CD14-positive monocyte (primary cell): ENCODE measurements around the gene DTWD2. TPM values are rescaled to one million over a fixed set of nuclear protein-coding genes. Genes with fewer than 3 reads are reported as not detected.

ENCODE experiments used
- DNase-seq, 3 donors: peaks; one replicate each; pipeline ENCODE4 v3.0.0-alpha.2; 2011 to 2022
- H2AFZ ChIP-seq: 2 replicates; pipeline ENCODE4 v1.6.0; 2012; ENCODE audit warnings: mild to moderate bottlenecking, low read depth, low read length, inconsistent platforms; ENCODE audit not compliant: insufficient read depth, poor library complexity, severe bottlenecking
- H3K27ac ChIP-seq, 2 donors: 1 replicate in 1 of 2; 2 replicates in 1 of 2; pipeline ENCODE4 v1.5.1; 2012 to 2013; ENCODE audit warnings: low read length in 2 of 2, control low read depth in 1 of 2, inconsistent platforms in 1 of 2, low read depth in 1 of 2, mild to moderate bottlenecking in 1 of 2
- H3K27me3 ChIP-seq, 2 donors: one replicate each; pipeline versions ENCODE4 v1.6.0 to v1.6.1; 2011 to 2013; ENCODE audit warnings: low read length in 2 of 2; ENCODE audit not compliant: control insufficient read depth in 2 of 2, insufficient read depth in 2 of 2
- H3K36me3 ChIP-seq, 2 donors: replicated peaks in 1 of 2; 1 replicate in 1 of 2; 2 replicates in 1 of 2; pipeline versions ENCODE4 v1.5.1 to v1.6.1; 2012 to 2013; ENCODE audit warnings: low read length in 2 of 2, control low read depth in 1 of 2, inconsistent platforms in 1 of 2, mild to moderate bottlenecking in 1 of 2; ENCODE audit not compliant: insufficient read depth in 2 of 2, control insufficient read depth in 1 of 2
- H3K4me1 ChIP-seq, 2 donors: 1 replicate in 1 of 2; 2 replicates in 1 of 2; pipeline versions ENCODE4 v1.5.1 to v1.6.1; 2012 to 2013; ENCODE audit warnings: low read length in 2 of 2, control low read depth in 1 of 2, inconsistent platforms in 1 of 2, mild to moderate bottlenecking in 1 of 2, moderate library complexity in 1 of 2; ENCODE audit not compliant: insufficient read depth in 2 of 2, control insufficient read depth in 1 of 2
- H3K4me2 ChIP-seq: replicated peaks from 2 replicates; pipeline ENCODE3; 2012; ENCODE audit warnings: low read length, moderate library complexity, mild to moderate bottlenecking; ENCODE audit not compliant: poor library complexity, severe bottlenecking; ENCODE audit errors: extremely low read depth
- H3K4me3 ChIP-seq, 3 experiments: fragments of 200-600 bp in 1 of 3; sonication (generic) in 1 of 3; replicated peaks in 1 of 3; 1 replicate in 2 of 3; 2 replicates in 1 of 3; pipeline ENCODE4 v1.5.1; 2011 to 2013; ENCODE audit warnings: low read length in 3 of 3, mild to moderate bottlenecking in 3 of 3, control low read depth in 2 of 3, low read depth in 2 of 3, inconsistent platforms in 1 of 3, moderate library complexity in 1 of 3
- H3K79me2 ChIP-seq: 2 replicates; pipeline ENCODE4 v1.6.0; 2012; ENCODE audit warnings: mild to moderate bottlenecking, control low read depth, inconsistent platforms, low read length, moderate library complexity; ENCODE audit not compliant: insufficient read depth
- H3K9ac ChIP-seq: 2 replicates; pipeline ENCODE4 v1.6.0; 2017; ENCODE audit warnings: low read length, mild to moderate bottlenecking; ENCODE audit not compliant: insufficient read depth, poor library complexity, severe bottlenecking
- H3K9me3 ChIP-seq, 2 donors: replicated peaks in 1 of 2; 1 replicate in 1 of 2; 2 replicates in 1 of 2; pipeline versions ENCODE4 v1.5.1 to v1.6.1; 2012 to 2013; ENCODE audit warnings: low read length in 2 of 2, control low read depth in 1 of 2; ENCODE audit not compliant: control insufficient read depth in 1 of 2, insufficient read depth in 1 of 2
- H4K20me1 ChIP-seq: 2 replicates; pipeline ENCODE4 v1.6.0; 2012; ENCODE audit warnings: mild to moderate bottlenecking, low read length, control low read depth, moderate library complexity; ENCODE audit not compliant: insufficient read depth
- H3K27ac Mint-ChIP-seq, 7 donors: one replicate each; pipeline ENCODE4 v1.8.0; 2020; ENCODE audit warnings: mild to moderate bottlenecking in 7 of 7, mixed read lengths in 7 of 7, moderate library complexity in 6 of 7, inconsistent platforms in 2 of 7
- H3K27me3 Mint-ChIP-seq, 3 donors: one replicate each; pipeline ENCODE4 v1.8.0; 2021 to 2022; ENCODE audit warnings: low read depth in 3 of 3, mild to moderate bottlenecking in 3 of 3, mixed read lengths in 3 of 3, moderate library complexity in 3 of 3, inconsistent platforms in 1 of 3
- H3K36me3 Mint-ChIP-seq, 2 donors: one replicate each; pipeline ENCODE4 v1.8.0; 2020; ENCODE audit warnings: mixed read lengths in 2 of 2, inconsistent platforms in 1 of 2, mild to moderate bottlenecking in 1 of 2
- H3K4me1 Mint-ChIP-seq: one replicate; pipeline ENCODE4 v1.8.0; 2020; ENCODE audit warnings: mild to moderate bottlenecking, mixed read lengths
- H3K4me3 Mint-ChIP-seq, 2 donors: one replicate each; pipeline ENCODE4 v1.8.0; 2020; ENCODE audit warnings: mild to moderate bottlenecking in 2 of 2, mixed read lengths in 2 of 2, moderate library complexity in 1 of 2
- H3K9me3 Mint-ChIP-seq, 7 donors: one replicate each; pipeline ENCODE4 v1.8.0; 2020 to 2022; ENCODE audit warnings: mixed read lengths in 7 of 7, mild to moderate bottlenecking in 6 of 7, moderate library complexity in 6 of 7, inconsistent platforms in 2 of 7
- WGBS: methylation state at CpG from one replicate; pipeline ENCODE4 v1.1.5; 2013; ENCODE audit warnings: missing lambda C conversion rate; ENCODE audit not compliant: insufficient coverage; 5-methylcytosine and 5-hydroxymethylcytosine counted together
- intact Hi-C, 2 donors: fragments of 100-400 bp; cut with micrococcal nuclease; formaldehyde crosslinking; loops; one replicate each; pipeline versions ENCODE4 v1.15.0 to v1.15.1; 2023
- polyA plus RNA-seq, 3 donors: library from polyadenylated mRNA; depleted of rRNA in 1 of 3; unstranded in 2 of 3; stranded (reverse) in 1 of 3; fragments of 300-500 nt in 2 of 3; fragments of >200 nt in 1 of 3; fragmentation: Illumina TruSeq in 2 of 3; gene quantifications; 1 replicate in 2 of 3; 2 replicates in 1 of 3; pipeline ENCODE4 v1.2.3, GENCODE V29; 2012 to 2021
- small RNA-seq: library from RNA; depleted of rRNA; stranded (forward); fragments of <200 nt; gene quantifications from one replicate; pipeline ENCODE3, GENCODE V24; 2012; ENCODE audit warnings: low read depth; ENCODE audit not compliant: insufficient read length
- TF ChIP-seq, protein P1 (sequence below): fragments of 200-600 bp; IDR thresholded peaks from one replicate; pipeline ENCODE4 v1.8.0; 2022; ENCODE audit warnings: antibody characterized with exemption, mild to moderate bottlenecking

The DTWD2 gene
- polyA plus RNA-seq, 3 donors, result 1.2 to 2.7 (median 2.5) TPM

DNA sequence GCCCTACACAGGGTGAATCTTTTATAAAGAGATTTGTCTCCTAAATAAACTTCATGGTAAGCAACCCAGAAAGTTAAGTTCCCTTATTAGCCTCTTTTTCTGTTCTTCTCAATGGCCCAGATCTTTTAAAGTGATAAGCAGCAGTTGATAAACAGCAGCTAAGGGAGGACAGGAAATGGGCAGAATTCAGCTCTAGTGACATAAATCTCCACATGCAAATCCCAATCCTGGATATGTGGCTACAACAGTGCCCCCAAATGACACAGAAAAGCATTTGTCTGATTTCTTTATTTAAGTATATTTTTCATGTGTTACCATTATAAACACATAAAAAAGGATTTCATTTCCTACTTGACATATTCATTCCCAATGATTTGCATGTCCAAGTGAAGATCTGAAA lies 199.0 kb downstream of the DTWD2 start:
- no peaks in the 10 kb centered on the region for H3K36me3 Mint-ChIP-seq
- no peak for DNase-seq
- no peak overlapping the region for H3K4me3 Mint-ChIP-seq
- H3K4me2 ChIP-seq, result no peak overlapping the region
- peaks cover 0 to 2% (median 2%) of the 10 kb centered on the region in 3 donors for H3K27me3 Mint-ChIP-seq
- H3K4me1 ChIP-seq, result no peaks in the 10 kb centered on the region
- TF ChIP-seq, protein P1, sequence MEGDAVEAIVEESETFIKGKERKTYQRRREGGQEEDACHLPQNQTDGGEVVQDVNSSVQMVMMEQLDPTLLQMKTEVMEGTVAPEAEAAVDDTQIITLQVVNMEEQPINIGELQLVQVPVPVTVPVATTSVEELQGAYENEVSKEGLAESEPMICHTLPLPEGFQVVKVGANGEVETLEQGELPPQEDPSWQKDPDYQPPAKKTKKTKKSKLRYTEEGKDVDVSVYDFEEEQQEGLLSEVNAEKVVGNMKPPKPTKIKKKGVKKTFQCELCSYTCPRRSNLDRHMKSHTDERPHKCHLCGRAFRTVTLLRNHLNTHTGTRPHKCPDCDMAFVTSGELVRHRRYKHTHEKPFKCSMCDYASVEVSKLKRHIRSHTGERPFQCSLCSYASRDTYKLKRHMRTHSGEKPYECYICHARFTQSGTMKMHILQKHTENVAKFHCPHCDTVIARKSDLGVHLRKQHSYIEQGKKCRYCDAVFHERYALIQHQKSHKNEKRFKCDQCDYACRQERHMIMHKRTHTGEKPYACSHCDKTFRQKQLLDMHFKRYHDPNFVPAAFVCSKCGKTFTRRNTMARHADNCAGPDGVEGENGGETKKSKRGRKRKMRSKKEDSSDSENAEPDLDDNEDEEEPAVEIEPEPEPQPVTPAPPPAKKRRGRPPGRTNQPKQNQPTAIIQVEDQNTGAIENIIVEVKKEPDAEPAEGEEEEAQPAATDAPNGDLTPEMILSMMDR, result no peak
- H3K9me3 Mint-ChIP-seq, result no peaks in the 10 kb centered on the region
- no peak overlapping the region for H2AFZ ChIP-seq
- H3K27ac Mint-ChIP-seq, result no peak overlapping the region
- H3K79me2 ChIP-seq, result no peaks in the 10 kb centered on the region
- no peaks in the 10 kb centered on the region for H3K36me3 ChIP-seq
- no peak overlapping the region for H3K27ac ChIP-seq
- intact Hi-C loops, result no loop called here
- H3K9ac ChIP-seq, result no peak overlapping the region
- H3K27me3 ChIP-seq, result no peaks in the 10 kb centered on the region
- no peaks in the 10 kb centered on the region for H3K9me3 ChIP-seq
- no peaks in the 10 kb centered on the region for H3K4me1 Mint-ChIP-seq
- no peak overlapping the region for H3K4me3 ChIP-seq
- H4K20me1 ChIP-seq, result no peaks in the 10 kb centered on the region

DNA sequence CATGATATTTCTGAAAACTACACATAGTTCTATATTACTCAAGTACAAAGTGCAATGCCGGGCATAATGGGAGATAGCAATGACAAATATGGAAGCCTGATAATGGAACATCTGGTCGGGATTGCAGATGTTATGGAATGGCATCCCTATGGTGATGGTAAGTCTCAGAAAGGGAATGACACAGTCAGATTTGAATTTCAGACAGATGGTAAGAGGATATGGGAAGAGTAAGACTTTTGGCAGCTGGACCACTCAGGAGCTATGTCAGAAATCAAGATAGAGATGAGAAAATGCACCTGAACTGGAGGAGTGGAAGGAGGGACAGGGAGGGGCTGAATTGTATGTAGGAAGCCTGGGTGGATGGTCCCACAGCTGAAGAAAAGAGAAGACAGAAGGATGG lies 200.0 kb downstream of the DTWD2 start:
- Histone ChIP-seq H3K27ac (no peak overlapping the region), H3K79me2 (no peaks in the 10 kb centered on the region), H3K27me3 (no peaks in the 10 kb centered on the region), H3K4me1 (no peaks in the 10 kb centered on the region), H4K20me1 (no peaks in the 10 kb centered on the region), H3K36me3 (no peaks in the 10 kb centered on the region), H2AFZ (no peak overlapping the region), H3K4me2 (no peak overlapping the region), H3K9me3 (no peaks in the 10 kb centered on the region), H3K4me3 (no peak overlapping the region), H3K9ac (no peak overlapping the region)
- H3K9me3 Mint-ChIP-seq, result no peaks in the 10 kb centered on the region
- H3K27me3 Mint-ChIP-seq, result peaks cover 0 to 2% (median 2%) of the 10 kb centered on the region in 3 donors
- peak overlapping the region in 1 of 7 donors; percentile 21 for H3K27ac Mint-ChIP-seq
- H3K4me1 Mint-ChIP-seq, result no peaks in the 10 kb centered on the region
- WGBS, result 100% methylated on average over 1 of the region's 2 CpGs
- TF ChIP-seq, protein P1, result no peak
- DNase-seq, result no peak
- no peaks in the 10 kb centered on the region for H3K36me3 Mint-ChIP-seq
- intact Hi-C loops, result no loop called here
- no peak overlapping the region for H3K4me3 Mint-ChIP-seq

Small RNAs within 50 kb of the gene (small RNA-seq; reads per million reads assigned to genes)
- not detected for gene RNU6-373P

Other genes starting within 250 kb of the DTWD2 start
- gene DMXL1, start 82.5 kb upstream of the DTWD2 start, polyA plus RNA-seq, result 10 to 100 TPM; 15.5 to 20.5 (median 19.5) TPM